EH (cell line): ENCODE data around the gene MPO.

Source experiments
- DNase-seq: peaks from one replicate; pipeline ENCODE4 v3.0.0-alpha.2; 2015; ENCODE audit warnings: low read depth

Gene MPO

GRCh38 chr17:58233543-58233942 lies 47.2 kb downstream of the MPO start:
- DNase-seq = no peak

GRCh38 chr17:58232707-58233156 lies 48.0 kb downstream of the MPO start:
- DNase-seq = peak; percentile 85

GRCh38 chr17:58231641-58232040 lies 49.1 kb downstream of the MPO start:
- DNase-seq = peak; percentile 69

- no peak for DNase-seq
Observed at GRCh38 chr17:58229881-58230280, 50.9 kb downstream of the MPO start.

- no peak for DNase-seq
Observed at GRCh38 chr17:58229384-58229783, 51.4 kb downstream of the MPO start.

- no peak for DNase-seq
Observed at GRCh38 chr17:58228679-58229078, 52.1 kb downstream of the MPO start.

- DNase-seq = no peak
Observed at GRCh38 chr17:58227733-58228132, 53.0 kb downstream of the MPO start.

- DNase-seq = peak; percentile 79
Observed at GRCh38 chr17:58224315-58224714, 56.4 kb downstream of the MPO start.
